ENCODE measurements around the gene CTNS. TPM values are rescaled to one million over a fixed set of nuclear protein-coding genes. Genes with fewer than 3 reads are reported as not detected.
"Not testable (repeated sequence)": the region's sequence is repeated elsewhere in the genome, so short reads cannot be mapped to it uniquely, and the experiment has no call there.

Gene CTNS
- total RNA-seq, 4 donors from 2014 or later, result 1.2 to 25.7 (median 18.8) TPM

DNA sequence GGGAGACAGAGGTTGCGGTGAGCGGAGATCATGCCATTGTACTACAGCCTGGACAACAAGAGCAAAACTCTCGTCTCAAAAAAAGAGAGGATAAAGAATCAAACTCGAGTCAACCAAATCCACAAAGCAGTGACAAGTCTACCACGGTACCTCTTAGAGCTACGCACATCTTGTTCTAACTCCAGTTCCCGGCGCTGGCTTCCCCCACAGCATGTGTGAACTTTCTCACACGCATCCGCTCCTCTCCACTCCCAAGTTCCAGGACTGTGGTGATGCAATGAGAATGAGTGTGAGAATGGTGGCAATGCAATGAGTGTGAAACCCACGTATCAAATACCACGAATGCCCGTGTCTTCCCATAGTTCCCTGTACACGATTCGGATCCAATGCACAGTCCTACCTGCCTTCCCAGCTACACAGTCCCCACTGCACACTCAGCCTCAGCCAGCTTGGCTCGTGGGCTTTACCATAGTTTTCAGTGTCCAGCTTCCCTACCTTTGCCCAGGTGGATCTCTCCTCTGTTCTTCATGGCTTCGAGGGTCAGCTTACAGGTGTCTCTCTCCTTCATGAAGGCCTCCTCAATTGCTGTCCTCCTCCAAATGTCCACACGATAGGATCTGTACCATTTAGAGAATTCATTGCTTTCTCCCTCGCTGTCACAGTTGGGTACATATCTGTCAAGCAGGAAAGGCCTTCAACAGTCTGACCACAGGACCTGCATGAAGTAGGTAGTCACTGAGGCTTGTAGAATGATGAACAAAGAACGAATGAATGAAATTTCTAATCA, 68.6 kb downstream of the CTNS start:
- Histone ChIP-seq H3K4me1 (no peaks in the 10 kb centered on the region), H3K27me3 (no peaks in the 10 kb centered on the region), H3K9me3 (no peaks in the 10 kb centered on the region), H3K36me3 (no peaks in the 10 kb centered on the region), H3K4me3 (no peak overlapping the region), H3K27ac (no peak overlapping the region)
- TF ChIP-seq POLR2A (IDR thresholded peaks at IDR 0.05) (no peak), POLR2AphosphoS5 (IDR thresholded peaks at IDR 0.05) (no peak), EP300 (IDR thresholded peaks at IDR 0.05; ENCODE audit: low read depth) (no peak)
- TF ChIP-seq, protein P1, sequence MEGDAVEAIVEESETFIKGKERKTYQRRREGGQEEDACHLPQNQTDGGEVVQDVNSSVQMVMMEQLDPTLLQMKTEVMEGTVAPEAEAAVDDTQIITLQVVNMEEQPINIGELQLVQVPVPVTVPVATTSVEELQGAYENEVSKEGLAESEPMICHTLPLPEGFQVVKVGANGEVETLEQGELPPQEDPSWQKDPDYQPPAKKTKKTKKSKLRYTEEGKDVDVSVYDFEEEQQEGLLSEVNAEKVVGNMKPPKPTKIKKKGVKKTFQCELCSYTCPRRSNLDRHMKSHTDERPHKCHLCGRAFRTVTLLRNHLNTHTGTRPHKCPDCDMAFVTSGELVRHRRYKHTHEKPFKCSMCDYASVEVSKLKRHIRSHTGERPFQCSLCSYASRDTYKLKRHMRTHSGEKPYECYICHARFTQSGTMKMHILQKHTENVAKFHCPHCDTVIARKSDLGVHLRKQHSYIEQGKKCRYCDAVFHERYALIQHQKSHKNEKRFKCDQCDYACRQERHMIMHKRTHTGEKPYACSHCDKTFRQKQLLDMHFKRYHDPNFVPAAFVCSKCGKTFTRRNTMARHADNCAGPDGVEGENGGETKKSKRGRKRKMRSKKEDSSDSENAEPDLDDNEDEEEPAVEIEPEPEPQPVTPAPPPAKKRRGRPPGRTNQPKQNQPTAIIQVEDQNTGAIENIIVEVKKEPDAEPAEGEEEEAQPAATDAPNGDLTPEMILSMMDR (IDR thresholded peaks at IDR 0.05), result no peak
- in situ Hi-C loops (cut with MboI; ENCODE audit: low pct_ligation_motif_present in 1 of 4, low pct_unique_long_range_greater_than_20kb in 1 of 4, low sequenced_read_pairs in 3 of 4) (no loop called here), intact Hi-C loops (cut with DNase I; ENCODE audit: low total_unique reads) (no loop called here)
- no peak for DNase-seq
- 77 to 83% methylated on average over 4 to 20 of the region's 20 CpGs for WGBS, 2 donors (ENCODE audit: low coverage in 1 of 2)

DNA sequence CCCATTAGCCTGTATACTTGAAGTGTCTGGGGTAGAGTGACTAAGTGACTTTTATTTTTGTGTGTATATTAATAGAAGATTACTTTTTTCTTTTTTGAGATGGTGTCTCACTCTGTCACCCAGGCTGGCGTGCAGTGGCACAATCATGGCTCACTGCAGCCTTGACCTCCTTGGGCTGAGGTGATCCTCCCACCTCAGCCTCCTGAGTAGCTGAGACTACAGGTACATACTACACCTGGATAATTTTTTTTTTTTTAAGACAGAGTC, 69.1 kb downstream of the CTNS start:
- H3K27ac ChIP-seq; H3K36me3 ChIP-seq; H3K9me3 ChIP-seq; in situ Hi-C loops (cut with MboI; ENCODE audit: low pct_ligation_motif_present in 1 of 4, low pct_unique_long_range_greater_than_20kb in 1 of 4, low sequenced_read_pairs in 3 of 4); intact Hi-C loops (cut with DNase I; ENCODE audit: low total_unique reads); DNase-seq; H3K4me3 ChIP-seq; H3K4me1 ChIP-seq; H3K27me3 ChIP-seq: not testable (repeated sequence)
- WGBS, 2 donors (ENCODE audit: low coverage in 1 of 2), result 100% methylated on average over 1 of the region's 1 CpG; no CpG with 5 or more reads in 1 of the 2 donors

DNA sequence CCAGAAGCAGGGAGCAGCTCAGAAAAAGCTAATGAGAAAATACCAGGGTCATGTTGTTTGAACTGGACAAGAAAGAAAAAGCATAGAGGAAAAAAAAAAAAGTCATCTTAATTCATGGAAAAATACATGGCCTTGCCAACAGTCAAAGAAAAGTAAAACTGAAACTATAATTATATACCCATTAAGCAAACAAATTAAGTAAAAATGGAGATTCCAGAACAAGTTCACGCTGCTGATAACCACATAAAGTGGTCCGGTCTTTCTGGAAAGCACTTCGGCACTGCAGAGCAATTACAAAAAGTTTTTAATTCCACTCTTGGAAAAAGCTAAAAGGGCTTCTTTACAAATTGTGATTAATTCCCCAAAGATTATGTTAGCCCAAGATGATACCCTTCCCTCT, 71.8 kb downstream of the CTNS start:
- Histone ChIP-seq H3K27ac (no peak overlapping the region), H3K27me3 (no peaks in the 10 kb centered on the region), H3K4me1 (peaks cover 0 to 3% (median 0%) of the 10 kb centered on the region in 4 donors), H3K9me3 (no peaks in the 10 kb centered on the region), H3K4me3 (no peak overlapping the region), H3K36me3 (peaks cover 0 to 3% (median 0%) of the 10 kb centered on the region in 4 donors)
- TF ChIP-seq EP300 (IDR thresholded peaks at IDR 0.05; ENCODE audit: low read depth), result no peak
- no peak for TF ChIP-seq POLR2AphosphoS5 (IDR thresholded peaks at IDR 0.05)
- TF ChIP-seq, protein P1 (IDR thresholded peaks at IDR 0.05), result no peak
- TF ChIP-seq POLR2A (IDR thresholded peaks at IDR 0.05), result no peak
- in situ Hi-C loops (cut with MboI; ENCODE audit: low pct_ligation_motif_present in 1 of 4, low pct_unique_long_range_greater_than_20kb in 1 of 4, low sequenced_read_pairs in 3 of 4) (no loop called here), intact Hi-C loops (cut with DNase I; ENCODE audit: low total_unique reads) (no loop called here)
- no peak for DNase-seq
- WGBS, 2 donors (ENCODE audit: low coverage in 1 of 2), result 30 to 58% methylated on average over 2 to 3 of the region's 3 CpGs

DNA sequence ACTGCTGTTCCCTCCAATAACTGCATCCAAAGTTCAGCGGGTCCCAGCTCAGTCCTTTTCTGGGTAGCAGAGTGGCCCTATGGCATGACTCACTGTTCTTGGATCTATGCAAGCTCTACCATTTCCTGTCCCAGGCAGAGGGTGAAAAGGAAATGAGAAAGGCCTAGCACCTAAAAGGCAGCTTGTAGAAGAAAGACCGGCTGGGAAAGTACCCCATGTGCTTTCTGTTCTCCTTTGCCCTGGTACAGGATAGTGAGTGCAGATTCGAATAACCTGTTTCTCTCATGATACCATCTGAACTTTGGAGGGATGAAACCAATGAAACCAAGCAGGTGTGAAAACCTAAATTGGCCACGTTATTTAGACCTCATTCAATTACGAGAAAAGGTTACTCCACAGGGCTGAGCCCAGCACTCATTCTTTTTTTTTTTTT, 74.4 kb downstream of the CTNS start:
- Histone ChIP-seq H3K27me3 (no peaks in the 10 kb centered on the region), H3K4me1 (peaks cover 0 to 3% (median 0%) of the 10 kb centered on the region in 4 donors), H3K27ac (peak overlapping the region; percentile 40 to 71 (median 43)), H3K36me3 (peaks cover 0 to 27% (median 7%) of the 10 kb centered on the region in 4 donors), H3K4me3 (no peak overlapping the region), H3K9me3 (no peaks in the 10 kb centered on the region)
- intact Hi-C loops (cut with DNase I; ENCODE audit: low total_unique reads), result no loop called here
- DNase-seq, result peak; percentile 53
- no peak for TF ChIP-seq POLR2A (IDR thresholded peaks at IDR 0.05)
- TF ChIP-seq POLR2AphosphoS5 (IDR thresholded peaks at IDR 0.05), result peak in 1 of 3 donors; percentile 41
- TF ChIP-seq, protein P1 (IDR thresholded peaks at IDR 0.05), result no peak
- WGBS, 2 donors (ENCODE audit: low coverage in 1 of 2), result 53 to 64% methylated on average over 3 to 5 of the region's 5 CpGs
- in situ Hi-C loops (cut with MboI; ENCODE audit: low pct_ligation_motif_present in 1 of 4, low pct_unique_long_range_greater_than_20kb in 1 of 4, low sequenced_read_pairs in 3 of 4), result no loop called here

Other genes with a start within 250 kb of the CTNS start
- gene OR1E1, start 238.3 kb upstream of the CTNS start, total RNA-seq, result not detected
- gene OR3A3, start 225.4 kb upstream of the CTNS start, total RNA-seq, result not detected
- gene OR1E2, start 202.9 kb upstream of the CTNS start, total RNA-seq, result not detected
- gene SPATA22, start 164.9 kb upstream of the CTNS start, total RNA-seq, result not detected
- gene ASPA, start 160.8 kb upstream of the CTNS start, total RNA-seq, result 1 to 10 TPM in 3 of 4 donors, under 1 TPM in 1; 1.00 to 5.2 (median 2.9) TPM
- 1 to 10 TPM in 3 of 4 donors, under 1 TPM in 1; 0.20 to 7.1 (median 3.7) TPM for gene TRPV3, start 78.9 kb upstream of the CTNS start, total RNA-seq
- gene TRPV1, start 27.3 kb upstream of the CTNS start, total RNA-seq, result 10 to 100 TPM in 3 of 4 donors, 1 to 10 TPM in 1; 7.0 to 30.7 (median 10.7) TPM
- gene SHPK, start 510 bp upstream of the CTNS start, total RNA-seq, result 10 to 100 TPM in 3 of 4 donors, 1 to 10 TPM in 1; 9.0 to 50.9 (median 24.2) TPM
- gene TAX1BP3, start 31.8 kb downstream of the CTNS start, total RNA-seq, result 100 to 1,000 TPM; 129 to 451 (median 202) TPM
- gene EMC6, start 32.1 kb downstream of the CTNS start, total RNA-seq, result 10 to 100 TPM in 2 of 4 donors, 1 to 10 TPM in 2; 3.0 to 24.4 (median 13.2) TPM
- gene P2RX5, start 59.4 kb downstream of the CTNS start, total RNA-seq, result 10 to 100 TPM in 1 of 4 donors, 1 to 10 TPM in 1, under 1 TPM in 2; 0.68 to 11.4 (median 2.1) TPM
- 1 to 10 TPM in 1 of 4 donors, under 1 TPM in 2, not detected in 1; 0.14 to 2.4 (median 0.64) TPM for gene HASPIN, start 87.1 kb downstream of the CTNS start, total RNA-seq
- 10 to 100 TPM in 2 of 4 donors, 1 to 10 TPM in 2; 2.8 to 23.1 (median 14.5) TPM for gene ITGAE, start 164.4 kb downstream of the CTNS start, total RNA-seq
- gene NCBP3, start 209.5 kb downstream of the CTNS start, total RNA-seq, result 10 to 100 TPM; 28.9 to 55.6 (median 45.8) TPM

All from transverse colon (tissue), 4 donors.